Common myeloid progenitor, CD34-positive (primary cell): Measurements from ENCODE around the gene PRUNE1.

ENCODE experiments used
- CTCF ChIA-PET: fragments of 350-600 bp; sonication (Branson Sonifier 250); formaldehyde crosslinking; loops from one replicate; lab custom pipeline; 2021; ENCODE audit warnings: antibody characterized with exemption; lab: Charles Lee
- POLR2A ChIA-PET: fragments of 350-600 bp; sonication (Branson Sonifier 250); formaldehyde crosslinking; loops from one replicate; lab custom pipeline; 2021; ENCODE audit warnings: antibody characterized with exemption; lab: Charles Lee
- DNase-seq, 3 donors: peaks; one replicate each; pipeline versions ENCODE4 v3.0.0 to v3.0.0-alpha.2; 2013
- H3K27ac ChIP-seq, 2 experiments: 1 replicate in 1 of 2; 2 replicates in 1 of 2; pipeline ENCODE4 v1.7.0; 2013; ENCODE audit warnings: inconsistent platforms in 2 of 2, low read length in 2 of 2, mild to moderate bottlenecking in 2 of 2, low read depth in 1 of 2, moderate library complexity in 1 of 2; ENCODE audit not compliant: severe bottlenecking in 2 of 2, insufficient read depth in 1 of 2, poor library complexity in 1 of 2
- H3K27me3 ChIP-seq, 5 experiments: replicated peaks in 2 of 5; 1 replicate in 3 of 5; 2 replicates in 2 of 5; pipeline versions ENCODE4 v1.6.1 to v1.7.0; 2013; ENCODE audit warnings: low read length in 4 of 5, mild to moderate bottlenecking in 2 of 5, moderate library complexity in 2 of 5, inconsistent platforms in 1 of 5; ENCODE audit not compliant: insufficient read depth in 5 of 5, control insufficient read depth in 4 of 5
- H3K36me3 ChIP-seq, 4 experiments: 1 replicate in 2 of 4; 2 replicates in 2 of 4; pipeline versions ENCODE4 v1.6.1 to v1.7.0; 2013; ENCODE audit warnings: low read length in 3 of 4, control low read depth in 1 of 4, mild to moderate bottlenecking in 1 of 4; ENCODE audit not compliant: control insufficient read depth in 4 of 4, insufficient read depth in 4 of 4
- H3K4me1 ChIP-seq, 4 experiments: 1 replicate in 3 of 4; 2 replicates in 1 of 4; pipeline versions ENCODE4 v1.6.1 to v1.7.1; 2013; ENCODE audit warnings: low read length in 3 of 4, mild to moderate bottlenecking in 3 of 4, control low read depth in 1 of 4, inconsistent platforms in 1 of 4, moderate library complexity in 1 of 4; ENCODE audit not compliant: control insufficient read depth in 4 of 4, insufficient read depth in 4 of 4; ENCODE audit errors: control extremely low read depth in 1 of 4
- H3K4me3 ChIP-seq, 7 experiments: 1 replicate in 4 of 7; 2 replicates in 3 of 7; pipeline versions ENCODE4 v1.5.1 to v1.7.0; 2013; ENCODE audit warnings: mild to moderate bottlenecking in 7 of 7, low read length in 6 of 7, moderate library complexity in 6 of 7, inconsistent platforms in 2 of 7, low read depth in 2 of 7, control low read depth in 1 of 7; ENCODE audit not compliant: insufficient read depth in 4 of 7, control insufficient read depth in 1 of 7; ENCODE audit errors: extremely low read depth in 1 of 7
- H3K9me3 ChIP-seq, 5 experiments: 1 replicate in 4 of 5; 2 replicates in 1 of 5; pipeline versions ENCODE4 v1.6.1 to v1.7.1; 2013; ENCODE audit warnings: low read length in 4 of 5, mild to moderate bottlenecking in 2 of 5, inconsistent platforms in 1 of 5, low read depth in 1 of 5, moderate library complexity in 1 of 5; ENCODE audit not compliant: control insufficient read depth in 4 of 5, insufficient read depth in 2 of 5; ENCODE audit errors: control extremely low read depth in 1 of 5
- whole genome bisulfite sequencing: methylation state at CpG from one replicate; pipeline ENCODE4 v1.1.5; 2013; ENCODE audit not compliant: insufficient coverage; 5-methylcytosine and 5-hydroxymethylcytosine counted together

PRUNE1 gene

GRCh38 chr1:151026460-151026859 lies 18.2 kb downstream of the PRUNE1 start:
- no peaks in the 10 kb centered on the region for H3K9me3 ChIP-seq
- ChIA-PET POLR2A (no interaction called here), CTCF (interaction anchor here (0.6 to 6.8 kb wide), 12 partner anchors 10 to 288 kb away, joined by 3 to 54 read pairs (median 7); partner anchors contain the start of genes BNIPL, C1orf56, CDC42SE1 and GABPB2)
- no peak overlapping the region for H3K4me3 ChIP-seq
- DNase-seq = no peak
- H3K27me3 ChIP-seq = no peaks in the 10 kb centered on the region
- H3K4me1 ChIP-seq = peaks cover 0 to 4% (median 1%) of the 10 kb centered on the region in 4 experiments
- H3K27ac ChIP-seq = no peak overlapping the region
- H3K36me3 ChIP-seq = peaks cover 16 to 49% (median 44%) of the 10 kb centered on the region in 4 experiments

DNA sequence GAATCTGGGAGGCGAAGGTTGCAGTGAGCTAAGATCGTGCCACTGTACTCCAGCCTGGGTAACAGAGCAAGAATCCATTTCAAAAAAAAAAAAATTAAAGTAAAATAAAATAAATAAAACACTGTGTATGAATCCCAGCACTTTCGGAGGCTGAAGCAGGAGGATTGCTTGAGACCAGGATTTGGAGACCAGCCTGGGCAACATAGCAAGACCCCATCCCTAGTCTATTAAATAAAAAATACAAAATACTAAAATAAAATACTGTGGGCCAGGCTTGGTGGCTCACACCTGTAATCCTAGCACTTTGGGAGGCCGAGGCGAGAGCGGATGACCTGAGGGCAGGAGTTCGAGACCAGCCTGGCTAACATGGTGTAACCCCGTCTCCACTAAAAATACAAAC lies 23.9 kb downstream of the PRUNE1 start:
- Histone ChIP-seq H3K4me1 (no peaks in the 10 kb centered on the region), H3K9me3 (no peaks in the 10 kb centered on the region), H3K36me3 (peaks cover 19 to 61% (median 49%) of the 10 kb centered on the region in 4 experiments), H3K27me3 (no peaks in the 10 kb centered on the region), H3K27ac (no peak overlapping the region), H3K4me3 (no peak overlapping the region)
- DNase-seq = no peak
- WGBS = 98% methylated on average over 5 of the region's 8 CpGs
- POLR2A ChIA-PET = no interaction called here
- CTCF ChIA-PET = interaction anchor here (1.3 to 2.4 kb wide), 2 partner anchors 11 to 14 kb away, joined by 3 to 7 read pairs; no protein-coding TSS in a partner anchor

GRCh38 chr1:151035167-151035566 lies 26.9 kb downstream of the PRUNE1 start:
- no peak overlapping the region for H3K27ac ChIP-seq
- CTCF ChIA-PET = interaction anchor here (1.4 kb wide), 2 partner anchors 8 to 11 kb away, joined by 3 to 4 read pairs; no protein-coding TSS in a partner anchor
- no peak overlapping the region for H3K4me3 ChIP-seq
- WGBS = no CpG with 5 or more reads among the region's 3 CpGs
- POLR2A ChIA-PET = no interaction called here
- no peak for DNase-seq
- no peaks in the 10 kb centered on the region for H3K27me3 ChIP-seq
- peaks cover 16 to 38% (median 33%) of the 10 kb centered on the region in 4 experiments for H3K36me3 ChIP-seq
- H3K9me3 ChIP-seq = no peaks in the 10 kb centered on the region
- no peaks in the 10 kb centered on the region for H3K4me1 ChIP-seq

DNA sequence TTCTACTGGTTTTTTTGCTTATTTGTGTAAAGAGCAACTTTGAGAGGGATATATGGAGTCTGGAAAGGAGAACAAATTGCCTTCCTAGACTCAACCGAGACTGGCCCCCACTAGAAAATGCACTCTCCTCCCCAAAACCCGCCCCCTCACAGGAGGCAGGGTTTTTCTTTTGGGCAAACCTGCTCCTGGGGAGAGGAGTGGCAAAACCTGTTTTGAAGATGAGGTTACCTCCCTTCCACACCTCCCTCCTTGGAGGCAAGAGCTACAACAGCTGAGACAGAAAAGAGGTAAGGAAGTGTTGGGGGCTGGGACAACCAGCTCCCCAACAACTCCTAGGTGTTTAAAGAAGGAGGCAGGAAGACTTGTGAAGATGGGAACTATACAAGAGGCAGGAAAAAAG lies 28.1 kb downstream of the PRUNE1 start, which contains the start of gene BNIPL:
Gene BNIPL (plus strand): TSS at position 231 of the 400 bp plus-strand sequence. CDS start 140 bp downstream, at position 371.
- no peaks in the 10 kb centered on the region for H3K27me3 ChIP-seq
- CTCF ChIA-PET = interaction anchor here (0.7 to 3.5 kb wide), 6 partner anchors 8 to 63 kb away, joined by 3 to 15 read pairs (median 4); partner anchors contain the start of gene C1orf56
- H3K36me3 ChIP-seq = peaks cover 12 to 26% (median 23%) of the 10 kb centered on the region in 4 experiments
- H3K9me3 ChIP-seq = no peaks in the 10 kb centered on the region
- no CpG with 5 or more reads among the region's 2 CpGs for WGBS
- DNase-seq = no peak
- POLR2A ChIA-PET = interaction anchor here (0.6 kb wide), 1 partner anchor 22 kb away, joined by 3 read pairs; no protein-coding TSS in a partner anchor
- H3K4me1 ChIP-seq = no peaks in the 10 kb centered on the region
- H3K27ac ChIP-seq = no peak within 1 kb of the TSS
- H3K4me3 ChIP-seq = no peak within 1 kb of the TSS

DNA sequence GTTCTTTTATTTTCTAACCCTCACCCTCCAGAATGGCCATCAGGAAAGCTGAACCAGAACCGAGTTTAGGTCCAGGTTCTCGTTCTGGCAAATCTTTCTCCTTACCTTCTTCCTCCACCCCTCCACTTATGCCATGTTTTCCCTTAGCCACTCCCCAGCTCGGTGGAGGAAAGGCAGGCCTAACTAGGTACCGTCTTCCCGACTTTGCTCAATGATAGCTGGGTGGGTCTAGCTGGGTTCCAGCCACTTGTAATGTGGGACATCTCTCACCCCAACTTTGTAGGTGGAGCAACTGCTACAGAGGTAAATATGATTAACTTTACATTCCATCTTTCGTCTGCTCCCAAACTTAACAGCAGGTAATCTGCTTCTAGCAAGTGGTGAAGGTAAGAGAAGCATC lies 28.8 kb downstream of the PRUNE1 start:
- Histone ChIP-seq H3K27ac (no peak overlapping the region), H3K36me3 (peaks cover 10 to 25% (median 21%) of the 10 kb centered on the region in 4 experiments), H3K9me3 (no peaks in the 10 kb centered on the region), H3K4me3 (no peak overlapping the region), H3K4me1 (no peaks in the 10 kb centered on the region), H3K27me3 (no peaks in the 10 kb centered on the region)
- POLR2A ChIA-PET = no interaction called here
- CTCF ChIA-PET = interaction anchor here (0.7 to 3.5 kb wide), 6 partner anchors 9 to 63 kb away, joined by 3 to 15 read pairs (median 4); partner anchors contain the start of gene C1orf56
- WGBS = 95% methylated on average over 3 of the region's 6 CpGs
- DNase-seq = no peak

- WGBS = 97% methylated on average over 3 of the region's 3 CpGs
These were observed 31.3 kb downstream of the PRUNE1 start for GRCh38 chr1:151039521-151039920.

DNA sequence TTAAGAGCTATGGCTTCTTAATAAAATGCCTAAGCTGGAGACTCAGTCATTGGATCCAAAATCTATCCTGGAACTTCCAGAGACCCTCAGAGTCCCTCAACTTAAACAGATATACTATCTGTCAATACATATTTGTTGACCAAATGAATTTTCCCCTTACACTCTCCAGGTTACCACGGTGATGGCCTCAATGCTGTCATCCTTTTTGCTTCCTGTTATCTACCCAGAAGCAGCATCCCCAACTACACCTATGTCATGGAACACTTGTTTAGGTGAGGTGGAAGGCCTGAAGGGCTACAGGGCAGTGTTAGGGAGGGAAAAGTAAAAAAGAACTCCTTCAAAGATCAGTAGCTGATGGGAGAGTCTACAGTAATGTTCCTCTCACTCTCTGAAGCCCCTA lies 34.9 kb downstream of the PRUNE1 start:
- no peak overlapping the region for H3K27ac ChIP-seq
- H3K9me3 ChIP-seq = no peaks in the 10 kb centered on the region
- WGBS = no CpG with 5 or more reads among the region's 1 CpG
- ChIA-PET CTCF (interaction anchor here (1.0 to 8.2 kb wide), 7 partner anchors 9 to 100 kb away, joined by 3 to 59 read pairs (median 3); partner anchors contain the start of genes CDC42SE1 and MLLT11), POLR2A (no interaction called here)
- no peaks in the 10 kb centered on the region for H3K27me3 ChIP-seq
- H3K36me3 ChIP-seq = no peaks in the 10 kb centered on the region
- H3K4me3 ChIP-seq = no peak overlapping the region
- peaks cover 2 to 11% (median 6%) of the 10 kb centered on the region in 4 experiments for H3K4me1 ChIP-seq
- no peak for DNase-seq

More at GRCh38 chr1:151039521-151039920, 31.3 kb downstream of the PRUNE1 start:
- Histone ChIP-seq H3K27ac (no peak overlapping the region), H3K36me3 (peaks cover 2 to 13% (median 9%) of the 10 kb centered on the region in 4 experiments), H3K9me3 (no peaks in the 10 kb centered on the region), H3K27me3 (no peaks in the 10 kb centered on the region), H3K4me3 (no peak overlapping the region), H3K4me1 (no peaks in the 10 kb centered on the region)
- no peak for DNase-seq
- POLR2A ChIA-PET = interaction anchor here (1.2 kb wide), 1 partner anchor 95 kb away, joined by 5 read pairs; no protein-coding TSS in a partner anchor
- CTCF ChIA-PET = interaction anchor here (0.6 to 3.5 kb wide), 4 partner anchors 7 to 38 kb away, joined by 3 to 15 read pairs (median 4); partner anchors contain the start of gene C1orf56
